Lung (tissue), 13 donors: ENCODE measurements around the gene PLSCR5. TPM values are rescaled to one million over a fixed set of nuclear protein-coding genes. Genes with fewer than 3 reads are reported as not detected.

Experiments
- ATAC-seq: fragments of 200-7000 bp; cut with Tn5 transposase; one replicate; pipeline ENCODE4 v1.9.1; 2020; ENCODE audit warnings: moderate number of reproducible peaks; ENCODE audit not compliant: insufficient read depth, low FRiP score
- DNase-seq, 3 donors: peaks; one replicate each; pipeline ENCODE4 v3.0.0-alpha.2; 2013 to 2017
- H3K27ac ChIP-seq, 2 donors: one replicate each; pipeline ENCODE4 v1.5.1; 2013; ENCODE audit warnings: mild to moderate bottlenecking in 2 of 2, moderate library complexity in 2 of 2, control low read depth in 1 of 2, inconsistent platforms in 1 of 2, low read depth in 1 of 2, low read length in 1 of 2
- H3K27me3 ChIP-seq, 3 donors: one replicate each; pipeline ENCODE4 v1.5.1; 2013; ENCODE audit warnings: low read length in 2 of 3; ENCODE audit not compliant: control insufficient read depth in 3 of 3, insufficient read depth in 3 of 3
- H3K36me3 ChIP-seq, 4 donors: one replicate each; pipeline ENCODE4 v1.5.1; 2013; ENCODE audit warnings: low read length in 4 of 4, mild to moderate bottlenecking in 1 of 4, moderate library complexity in 1 of 4; ENCODE audit not compliant: control insufficient read depth in 4 of 4, insufficient read depth in 4 of 4
- H3K4me1 ChIP-seq, 5 donors: one replicate each; pipeline ENCODE4 v1.5.1; 2013; ENCODE audit warnings: low read length in 5 of 5, mild to moderate bottlenecking in 2 of 5, moderate library complexity in 1 of 5; ENCODE audit not compliant: control insufficient read depth in 5 of 5, insufficient read depth in 5 of 5
- H3K4me3 ChIP-seq: one replicate; pipeline ENCODE4 v1.5.1; 2013; ENCODE audit warnings: mild to moderate bottlenecking, control low read depth, moderate library complexity
- H3K9ac ChIP-seq, 2 donors: one replicate each; pipeline ENCODE4 v1.5.1; 2013; ENCODE audit warnings: low read length in 2 of 2, control low read depth in 1 of 2; ENCODE audit not compliant: insufficient read depth in 1 of 2
- H3K9me3 ChIP-seq, 4 donors: one replicate each; pipeline ENCODE4 v1.5.1; 2013; ENCODE audit warnings: low read length in 3 of 4, mild to moderate bottlenecking in 1 of 4, moderate library complexity in 1 of 4; ENCODE audit not compliant: control insufficient read depth in 4 of 4, insufficient read depth in 3 of 4
- CTCF ChIP-seq: IDR thresholded peaks from 2 replicates; pipeline ENCODE4 v1.5.1; 2012; ENCODE audit warnings: mild to moderate bottlenecking; ENCODE audit errors: control extremely low read depth, extremely low read depth
- WGBS, 2 donors: extraction: QIAGEN DNeasy Blood & Tissue Kit; methylation state at CpG; one replicate each; pipeline ENCODE4 v1.1.7; 2013; 5-methylcytosine and 5-hydroxymethylcytosine counted together
- polyA plus RNA-seq, 2 donors: library from polyadenylated mRNA; stranded (reverse); fragments of 200-250 nt; gene quantifications; one replicate each; pipeline ENCODE4 v1.2.1, GENCODE V29; 2013
- small RNA-seq: library from RNA; depleted of rRNA; stranded (forward); fragments of <200 nt; gene quantifications from one replicate; pipeline ENCODE3, GENCODE V24; 2014; ENCODE audit warnings: low replicate concordance
- total RNA-seq, 2 donors: library from RNA; depleted of rRNA in 1 of 2; stranded (reverse); fragments of >200 nt in 1 of 2; gene quantifications; one replicate each; pipeline ENCODE4 v1.2.1, GENCODE V29; 2014 to 2021
- donor health status: control.
- donor health status: control.
- donor health status: Bipolar disorder and iron deficiency.
- donor health status: healthy.
- donor health status: DM: yes; HTN: yes; CAD: no.

PLSCR5 gene
- total and polyA plus RNA-seq, 4 donors = not detected

GRCh38 chr3:146539315-146539714 lies 65.8 kb downstream of the PLSCR5 start:
- 60 to 89% methylated on average over 3 of the region's 3 CpGs for WGBS, 2 donors
- ATAC-seq (no peak), DNase-seq (no peak)
- no peaks in the 10 kb centered on the region for H3K27me3 ChIP-seq
- TF ChIP-seq CTCF = no peak
- H3K27ac ChIP-seq = peak overlapping the region in 1 of 2 donors; percentile 49
- H3K9ac ChIP-seq = no peak overlapping the region
- no peak overlapping the region for H3K4me3 ChIP-seq
- peaks cover 0 to 6% (median 3%) of the 10 kb centered on the region in 4 donors for H3K36me3 ChIP-seq
- H3K9me3 ChIP-seq = no peaks in the 10 kb centered on the region
- peaks cover 3 to 22% (median 10%) of the 10 kb centered on the region in 5 donors for H3K4me1 ChIP-seq

- 90 to 93% methylated on average over 3 of the region's 3 CpGs for whole genome bisulfite sequencing, 2 donors
- DNase-seq (no peak), ATAC-seq (no peak)
- Histone ChIP-seq H3K9ac (no peak overlapping the region), H3K9me3 (no peaks in the 10 kb centered on the region), H3K4me3 (no peak overlapping the region), H3K27me3 (no peaks in the 10 kb centered on the region), H3K36me3 (peaks cover 0 to 7% (median 6%) of the 10 kb centered on the region in 4 donors), H3K27ac (peak overlapping the region in 1 of 2 donors; percentile 64), H3K4me1 (peaks cover 3 to 22% (median 9%) of the 10 kb centered on the region in 5 donors)
- TF ChIP-seq CTCF = no peak
These were observed 67.5 kb downstream of the PLSCR5 start for GRCh38 chr3:146537603-146538002.

- Histone ChIP-seq H3K4me1 (peaks cover under 1 to 22% (median 3%) of the 10 kb centered on the region in 5 donors), H3K4me3 (no peak overlapping the region), H3K36me3 (peaks cover 5 to 12% (median 8%) of the 10 kb centered on the region in 4 donors), H3K27ac (peak overlapping the region in 1 of 2 donors; percentile 33), H3K9me3 (no peaks in the 10 kb centered on the region), H3K9ac (no peak overlapping the region), H3K27me3 (no peaks in the 10 kb centered on the region)
- peak in 2 of 3 donors; percentile 29 to 32 for DNase-seq
- no peak for TF ChIP-seq CTCF
- no peak for ATAC-seq
These were observed 68.5 kb downstream of the PLSCR5 start for GRCh38 chr3:146536681-146537080.

Small RNAs within 50 kb of the gene (small RNA-seq; reads per million reads assigned to genes)
- gene RNU6-428P = not detected

Other genes starting within 250 kb of the PLSCR5 start
- not detected for gene PLSCR2, start 135.8 kb downstream of the PLSCR5 start, total RNA-seq
- gene PLSCR2, start 135.8 kb downstream of the PLSCR5 start, polyA plus RNA-seq = under 1 TPM; 0.03 to 0.33 TPM
- 100 to 1,000 TPM in 1 of 2 donors, 10 to 100 TPM in 1; 91.9 to 125 TPM for gene PLSCR1, start 60.7 kb downstream of the PLSCR5 start, total RNA-seq
- 100 to 1,000 TPM in 1 of 2 donors, 10 to 100 TPM in 1; 38.6 to 211 TPM for gene PLSCR1, start 60.7 kb downstream of the PLSCR5 start, polyA plus RNA-seq